Endothelial cell of umbilical vein (primary cell): ENCODE data around the gene SLC39A11. TPM values are rescaled to one million over a fixed set of nuclear protein-coding genes. Genes with fewer than 3 reads are reported as not detected.

ENCODE experiments used
- BruUV-seq: library from RNA; stranded (reverse); fragments of 400-500 nt; replicated peaks from 2 replicates; lab custom pipeline; 2021; lab: Mats Ljungman, UMichigan
- CTCF ChIA-PET: fragments of 300-600, 350-600 bp; sonication (Branson Sonifier 250); formaldehyde crosslinking; loops from one replicate; lab custom pipeline; 2021; ENCODE audit warnings: antibody characterized with exemption, inconsistent platforms; lab: Charles Lee
- POLR2A ChIA-PET: fragments of 300-600, 350-600 bp; sonication (Branson Sonifier 250); formaldehyde crosslinking; loops from one replicate; lab custom pipeline; 2021; ENCODE audit warnings: antibody characterized with exemption, inconsistent platforms; lab: Charles Lee
- DNase-seq: peaks from one replicate; pipeline ENCODE4 v3.0.0-alpha.2; 2011; ENCODE audit warnings: low read depth, low spot score
- FAIRE-seq: peaks from 2 replicates; lab custom pipeline; 2011; peaks lifted over from hg19 to GRCh38; lab: Jason Lieb, UNC
- H2AFZ ChIP-seq: 2 replicates; pipeline ENCODE4 v1.6.0; 2012; ENCODE audit warnings: low read depth, low read length, control low read depth, inconsistent platforms
- H3K27ac ChIP-seq: 2 replicates; pipeline ENCODE4 v1.5.1; 2011; ENCODE audit warnings: low read depth, mild to moderate bottlenecking, control low read depth, low read length, moderate library complexity; ENCODE audit not compliant: insufficient read depth
- H3K27me3 ChIP-seq, 2 experiments: 2 replicates each; pipeline versions ENCODE4 v1.6.0 to v1.6.1; 2011; ENCODE audit warnings: low read length in 2 of 2, mixed read lengths in 1 of 2; ENCODE audit not compliant: control insufficient read depth in 2 of 2, insufficient read depth in 2 of 2
- H3K36me3 ChIP-seq, 2 experiments: 2 replicates in 1 of 2; 3 replicates in 1 of 2; pipeline ENCODE4 v1.5.1; 2011; ENCODE audit warnings: low read length in 2 of 2, mild to moderate bottlenecking in 1 of 2, moderate library complexity in 1 of 2; ENCODE audit not compliant: control insufficient read depth in 2 of 2, insufficient read depth in 2 of 2; ENCODE audit errors: extremely low read depth in 1 of 2
- H3K4me1 ChIP-seq: 3 replicates; pipeline ENCODE4 v1.5.1; 2011; ENCODE audit warnings: mild to moderate bottlenecking, low read length; ENCODE audit not compliant: control insufficient read depth, insufficient read depth; ENCODE audit errors: extremely low read depth
- H3K4me2 ChIP-seq: 2 replicates; pipeline ENCODE4 v1.6.1; 2011; ENCODE audit warnings: low read length, control low read depth, mixed read lengths; ENCODE audit not compliant: insufficient read depth
- H3K4me3 ChIP-seq, 3 experiments: fragments of 200-600 bp in 1 of 3; sonication (generic), shearing (Covaris generic) in 1 of 3; replicated peaks in 1 of 3; 2 replicates each; pipeline ENCODE4 v1.5.1; 2011 to 2016; ENCODE audit warnings: control low read depth in 3 of 3, low read length in 3 of 3, mild to moderate bottlenecking in 2 of 3, inconsistent platforms in 1 of 3, low read depth in 1 of 3, moderate library complexity in 1 of 3; ENCODE audit not compliant: insufficient read depth in 1 of 3
- H3K79me2 ChIP-seq: 2 replicates; pipeline ENCODE4 v1.6.0; 2012; ENCODE audit warnings: low read length, inconsistent platforms; ENCODE audit not compliant: control insufficient read depth, insufficient read depth
- H3K9ac ChIP-seq: replicated peaks from 2 replicates; pipeline ENCODE3; 2011; ENCODE audit warnings: low read length, control low read depth; ENCODE audit not compliant: insufficient read depth; ENCODE audit errors: extremely low read depth
- H3K9me1 ChIP-seq: replicated peaks from 3 replicates; pipeline ENCODE4 v1.6.0; 2011; ENCODE audit warnings: mild to moderate bottlenecking, low read length; ENCODE audit not compliant: control insufficient read depth, insufficient read depth; ENCODE audit errors: extremely low read depth
- H3K9me3 ChIP-seq: replicated peaks from 2 replicates; pipeline ENCODE4 v1.5.1; 2012; ENCODE audit warnings: low read length, inconsistent platforms; ENCODE audit not compliant: control insufficient read depth, insufficient read depth
- H4K20me1 ChIP-seq: replicated peaks from 2 replicates; pipeline ENCODE3; 2011; ENCODE audit warnings: mild to moderate bottlenecking, low read length; ENCODE audit not compliant: control insufficient read depth, insufficient read depth; ENCODE audit errors: extremely low read depth
- CTCF ChIP-seq, 2 donors: IDR thresholded peaks; 1 replicate in 1 of 2; 2 replicates in 1 of 2; pipeline ENCODE4 v1.5.1; 2011; ENCODE audit warnings: low read length in 2 of 2, mild to moderate bottlenecking in 2 of 2, moderate library complexity in 2 of 2, control low read depth in 1 of 2, inconsistent platforms in 1 of 2, low read depth in 1 of 2; ENCODE audit not compliant: insufficient read depth in 1 of 2; ENCODE audit errors: extremely low read depth in 1 of 2
- EZH2 ChIP-seq: IDR thresholded peaks from 2 replicates; pipeline ENCODE4 v1.6.1; 2012; ENCODE audit warnings: borderline replicate concordance, low read depth, mild to moderate bottlenecking, moderate library complexity, low read length, inconsistent platforms; ENCODE audit not compliant: severe bottlenecking
- FOS ChIP-seq: IDR thresholded peaks from 2 replicates; pipeline ENCODE4 v1.6.1; 2011; ENCODE audit warnings: mild to moderate bottlenecking, low read length, moderate library complexity, borderline replicate concordance; ENCODE audit not compliant: insufficient read depth
- GATA2 ChIP-seq: IDR thresholded peaks from 2 replicates; pipeline ENCODE4 v1.7.0; 2011; ENCODE audit warnings: low read depth, mild to moderate bottlenecking, moderate library complexity, mixed read lengths, low read length; ENCODE audit not compliant: insufficient read length, insufficient read depth
- JUN ChIP-seq: IDR thresholded peaks from 2 replicates; pipeline ENCODE4 v1.6.1; 2011; ENCODE audit warnings: borderline replicate concordance, low read depth; ENCODE audit not compliant: insufficient read length, insufficient read depth
- MYC ChIP-seq: IDR thresholded peaks from one replicate; pipeline ENCODE4 v1.6.1; 2011; ENCODE audit warnings: mild to moderate bottlenecking, low read depth, low read length
- POLR2A ChIP-seq: IDR thresholded peaks from 2 replicates; pipeline ENCODE4 v1.6.1; 2012; ENCODE audit warnings: low read depth, mild to moderate bottlenecking, control low read depth, low read length
- POLR2AphosphoS5 ChIP-seq: IDR thresholded peaks from 2 replicates; pipeline ENCODE4 v1.6.1; 2012; ENCODE audit warnings: low read depth, mild to moderate bottlenecking, control low read depth, low read length, moderate library complexity; ENCODE audit not compliant: insufficient read depth
- dilution Hi-C: fragments of 300-500 bp; cut with MboI; formaldehyde crosslinking; loops from one replicate; pipeline ENCODE4 v1.15.0; 2019; ENCODE audit warnings: low sequenced_read_pairs; ENCODE audit not compliant: extremely low pct_ligation_motif_present
- intact Hi-C: fragments of 100-400 bp; cut with micrococcal nuclease; formaldehyde crosslinking; loops from one replicate; pipeline ENCODE4 v1.10.0; 2022
- polyA plus RNA-seq, 4 experiments: library from polyadenylated mRNA; depleted of rRNA in 3 of 4; stranded (reverse) in 3 of 4; unstranded in 1 of 4; fragments of >200 nt; gene quantifications; 2 replicates each; pipeline versions ENCODE4 v1.2.1 to v1.2.3, GENCODE V29; 2011 to 2012; ENCODE audit warnings: missing spikeins in 1 of 4
- total RNA-seq: library from RNA; stranded (reverse); gene quantifications from 2 replicates; pipeline ENCODE4 v1.2.3, GENCODE V29; 2021
- TF ChIP-seq, protein P1 (sequence below): IDR thresholded peaks from 2 replicates; pipeline ENCODE4 v1.6.1; 2011; ENCODE audit not compliant: insufficient read depth, insufficient read length

The SLC39A11 gene
- total and polyA plus RNA-seq, 2 donors (not counting 3 experiments of a cell fraction or from before 2014, with no cell fraction given) = 8.1 to 11.9 TPM

GRCh38 chr17:72991651-72992050 is 100.8 kb downstream of the SLC39A11 start:
- no peak for FAIRE-seq
- Histone ChIP-seq H3K4me3 (no peak overlapping the region), H4K20me1 (no peaks in the 10 kb centered on the region), H3K79me2 (no peaks in the 10 kb centered on the region), H3K4me1 (no peaks in the 10 kb centered on the region), H2AFZ (no peak overlapping the region), H3K27me3 (no peaks in the 10 kb centered on the region), H3K9me1 (no peaks in the 10 kb centered on the region), H3K4me2 (no peak overlapping the region), H3K36me3 (no peaks in the 10 kb centered on the region), H3K27ac (no peak overlapping the region), H3K9ac (no peak overlapping the region), H3K9me3 (no peaks in the 10 kb centered on the region)
- intact Hi-C loops = no loop called here
- TF ChIP-seq POLR2A = no peak
- no peak for TF ChIP-seq CTCF (IDR thresholded peaks at IDR 0.05; ENCODE audit: extremely low read depth in 1 of 2, insufficient read depth in 1 of 2, low read depth in 1 of 2, low read length in 2 of 2)
- no peak for TF ChIP-seq MYC
- no peak for TF ChIP-seq FOS
- TF ChIP-seq, protein P1, sequence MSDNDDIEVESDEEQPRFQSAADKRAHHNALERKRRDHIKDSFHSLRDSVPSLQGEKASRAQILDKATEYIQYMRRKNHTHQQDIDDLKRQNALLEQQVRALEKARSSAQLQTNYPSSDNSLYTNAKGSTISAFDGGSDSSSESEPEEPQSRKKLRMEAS = no peak
- BruUV-seq = no TSS peak
- dilution Hi-C loops = no loop called here
- ChIA-PET POLR2A (no interaction called here), CTCF (no interaction called here)
- DNase-seq = no peak

DNA sequence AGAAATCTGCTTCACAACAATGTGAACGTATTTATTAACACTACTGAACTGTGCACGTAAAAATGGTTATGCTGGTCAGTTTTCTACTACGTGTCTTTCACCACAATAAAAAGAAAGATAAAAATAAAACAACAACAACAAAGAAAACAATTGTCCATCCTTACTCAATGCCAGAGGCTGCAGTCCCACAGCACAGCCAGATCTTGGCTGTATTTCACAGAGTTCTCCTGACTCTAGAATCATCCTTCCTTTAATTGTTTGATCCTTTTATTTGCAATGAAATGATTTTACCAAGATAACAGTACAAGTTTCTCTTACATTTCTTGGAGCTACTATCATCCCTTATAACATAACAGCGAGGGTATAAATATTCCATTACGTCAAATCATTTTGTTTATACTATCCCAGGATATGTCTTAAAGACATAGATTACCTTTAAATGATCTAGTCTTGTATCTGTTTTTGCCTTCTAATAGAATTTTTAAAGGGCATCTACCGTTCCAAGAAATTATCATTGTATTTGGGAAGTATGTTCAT is 103.3 kb downstream of the SLC39A11 start:
- FAIRE-seq (no peak), DNase-seq (no peak)
- intact Hi-C loops = no loop called here
- no peaks in the 10 kb centered on the region for H3K9me1 ChIP-seq
- H4K20me1 ChIP-seq = no peaks in the 10 kb centered on the region
- H3K4me2 ChIP-seq = no peak overlapping the region
- H3K4me1 ChIP-seq = peaks cover 11% of the 10 kb centered on the region
- H3K9me3 ChIP-seq = no peaks in the 10 kb centered on the region
- ChIA-PET CTCF (no interaction called here), POLR2A (no interaction called here)
- H3K4me3 ChIP-seq = no peak overlapping the region
- dilution Hi-C loops = no loop called here
- no peak overlapping the region for H3K27ac ChIP-seq
- H3K27me3 ChIP-seq = no peaks in the 10 kb centered on the region
- no peak overlapping the region for H2AFZ ChIP-seq
- no peaks in the 10 kb centered on the region for H3K36me3 ChIP-seq
- TF ChIP-seq EZH2 = no peak
- no peak for TF ChIP-seq GATA2
- TF ChIP-seq CTCF (IDR thresholded peaks at IDR 0.05; ENCODE audit: extremely low read depth in 1 of 2, insufficient read depth in 1 of 2, low read depth in 1 of 2, low read length in 2 of 2) = no peak
- TF ChIP-seq POLR2A = no peak
- no peak for TF ChIP-seq MYC
- TF ChIP-seq POLR2AphosphoS5 = no peak
- no peak for TF ChIP-seq FOS
- no peak for TF ChIP-seq JUN
- TF ChIP-seq, protein P1 = no peak
- no peak overlapping the region for H3K9ac ChIP-seq
- BruUV-seq = no TSS peak
- H3K79me2 ChIP-seq = no peaks in the 10 kb centered on the region
